ENCODE results near the gene ROBO1. TPM values are rescaled to one million over a fixed set of nuclear protein-coding genes. Genes with fewer than 3 reads are reported as not detected.

Gene ROBO1
- polyA plus RNA-seq, 1 donor (not counting 4 experiments of a cell fraction or from before 2014, with no cell fraction given) = 27.1 TPM

- dilution Hi-C loops (cut with MboI; ENCODE audit: extremely low pct_ligation_motif_present, low sequenced_read_pairs) = no loop called here
- H3K9me1 ChIP-seq (ENCODE audit: control insufficient read depth, extremely low read depth, insufficient read depth, low read length) = no peaks in the 10 kb centered on the region
- FAIRE-seq (no peak), DNase-seq (ENCODE audit: low read depth, low spot score) (no peak)
- peaks cover 27% of the 10 kb centered on the region for H3K79me2 ChIP-seq (ENCODE audit: control insufficient read depth, insufficient read depth, low read length)
- H3K36me3 ChIP-seq (ENCODE audit: control insufficient read depth in 2 of 2, extremely low read depth in 1 of 2, insufficient read depth in 2 of 2, low read length in 2 of 2) = no peaks in the 10 kb centered on the region
- H3K27me3 ChIP-seq (ENCODE audit: control insufficient read depth, extremely low read depth, insufficient read depth, low read length) = no peaks in the 10 kb centered on the region
- no peak overlapping the region for H3K27ac ChIP-seq (ENCODE audit: control insufficient read depth, insufficient read depth, low read length)
- no peaks in the 10 kb centered on the region for H4K20me1 ChIP-seq (ENCODE audit: control insufficient read depth, extremely low read depth, insufficient read depth, low read length)
- no peak overlapping the region for H2AFZ ChIP-seq (ENCODE audit: control insufficient read depth, low read length)
- no peak overlapping the region for H3K4me3 ChIP-seq (ENCODE audit: control insufficient read depth in 2 of 3, extremely low read depth in 1 of 3, insufficient read depth in 2 of 3, low read depth in 1 of 3, low read length in 3 of 3)
- H3K4me1 ChIP-seq (ENCODE audit: control insufficient read depth, extremely low read depth, insufficient read depth, low read length) = peaks cover 3% of the 10 kb centered on the region
- H3K9ac ChIP-seq (ENCODE audit: control insufficient read depth, extremely low read depth, insufficient read depth, low read length) = no peak overlapping the region
- TF ChIP-seq CTCF (optimal IDR thresholded peaks at IDR 0.05 in 1 of 3, IDR thresholded peaks at IDR 0.05 in 1 of 3, conservative IDR thresholded peaks at IDR 0.05 in 1 of 3; ENCODE audit: extremely low read depth in 1 of 3, insufficient read depth in 2 of 3, low read length in 3 of 3) (no peak), EZH2 (IDR thresholded peaks at IDR 0.05; ENCODE audit: low read length) (no peak)
- peaks cover 6% of the 10 kb centered on the region for H3K9me3 ChIP-seq (ENCODE audit: control insufficient read depth, low read depth, low read length)
- no peak overlapping the region for H3K4me2 ChIP-seq (ENCODE audit: control insufficient read depth, extremely low read depth, insufficient read depth, low read depth, low read length)
Measured at GRCh38 chr3:78992830-78993229, 775.0 kb downstream of the ROBO1 start.

GRCh38 chr3:78992400-78992799 is 775.4 kb downstream of the ROBO1 start:
- no peak overlapping the region for H3K4me3 ChIP-seq (ENCODE audit: control insufficient read depth in 2 of 3, extremely low read depth in 1 of 3, insufficient read depth in 2 of 3, low read depth in 1 of 3, low read length in 3 of 3)
- peaks cover 3% of the 10 kb centered on the region for H3K4me1 ChIP-seq (ENCODE audit: control insufficient read depth, extremely low read depth, insufficient read depth, low read length)
- no peaks in the 10 kb centered on the region for H3K27me3 ChIP-seq (ENCODE audit: control insufficient read depth, extremely low read depth, insufficient read depth, low read length)
- no peaks in the 10 kb centered on the region for H3K9me1 ChIP-seq (ENCODE audit: control insufficient read depth, extremely low read depth, insufficient read depth, low read length)
- H3K9ac ChIP-seq (ENCODE audit: control insufficient read depth, extremely low read depth, insufficient read depth, low read length) = no peak overlapping the region
- DNase-seq (ENCODE audit: low read depth, low spot score) (no peak), FAIRE-seq (no peak)
- H2AFZ ChIP-seq (ENCODE audit: control insufficient read depth, low read length) = no peak overlapping the region
- dilution Hi-C loops (cut with MboI; ENCODE audit: extremely low pct_ligation_motif_present, low sequenced_read_pairs) = no loop called here
- peaks cover 25% of the 10 kb centered on the region for H3K79me2 ChIP-seq (ENCODE audit: control insufficient read depth, insufficient read depth, low read length)
- no peak for TF ChIP-seq EZH2 (IDR thresholded peaks at IDR 0.05; ENCODE audit: low read length)
- H3K9me3 ChIP-seq (ENCODE audit: control insufficient read depth, low read depth, low read length) = peaks cover 6% of the 10 kb centered on the region
- no peak overlapping the region for H3K27ac ChIP-seq (ENCODE audit: control insufficient read depth, insufficient read depth, low read length)
- no peak overlapping the region for H3K4me2 ChIP-seq (ENCODE audit: control insufficient read depth, extremely low read depth, insufficient read depth, low read depth, low read length)
- no peaks in the 10 kb centered on the region for H3K36me3 ChIP-seq (ENCODE audit: control insufficient read depth in 2 of 2, extremely low read depth in 1 of 2, insufficient read depth in 2 of 2, low read length in 2 of 2)
- H4K20me1 ChIP-seq (ENCODE audit: control insufficient read depth, extremely low read depth, insufficient read depth, low read length) = no peaks in the 10 kb centered on the region

- H3K4me3 ChIP-seq (ENCODE audit: control insufficient read depth in 2 of 3, extremely low read depth in 1 of 3, insufficient read depth in 2 of 3, low read depth in 1 of 3, low read length in 3 of 3) = no peak overlapping the region
- H2AFZ ChIP-seq (ENCODE audit: control insufficient read depth, low read length) = no peak overlapping the region
- H3K27me3 ChIP-seq (ENCODE audit: control insufficient read depth, extremely low read depth, insufficient read depth, low read length) = no peaks in the 10 kb centered on the region
- FAIRE-seq = no peak
- H3K4me2 ChIP-seq (ENCODE audit: control insufficient read depth, extremely low read depth, insufficient read depth, low read depth, low read length) = no peak overlapping the region
- H3K4me1 ChIP-seq (ENCODE audit: control insufficient read depth, extremely low read depth, insufficient read depth, low read length) = peaks cover 3% of the 10 kb centered on the region
- H3K9ac ChIP-seq (ENCODE audit: control insufficient read depth, extremely low read depth, insufficient read depth, low read length) = no peak overlapping the region
- H3K36me3 ChIP-seq (ENCODE audit: control insufficient read depth in 2 of 2, extremely low read depth in 1 of 2, insufficient read depth in 2 of 2, low read length in 2 of 2) = no peaks in the 10 kb centered on the region
- TF ChIP-seq CTCF (optimal IDR thresholded peaks at IDR 0.05 in 1 of 3, IDR thresholded peaks at IDR 0.05 in 1 of 3, conservative IDR thresholded peaks at IDR 0.05 in 1 of 3; ENCODE audit: extremely low read depth in 1 of 3, insufficient read depth in 2 of 3, low read length in 3 of 3) (no peak), EZH2 (IDR thresholded peaks at IDR 0.05; ENCODE audit: low read length) (no peak)
- peaks cover 6% of the 10 kb centered on the region for H3K9me3 ChIP-seq (ENCODE audit: control insufficient read depth, low read depth, low read length)
- H3K27ac ChIP-seq (ENCODE audit: control insufficient read depth, insufficient read depth, low read length) = no peak overlapping the region
- peaks cover 22% of the 10 kb centered on the region for H3K79me2 ChIP-seq (ENCODE audit: control insufficient read depth, insufficient read depth, low read length)
- DNase-seq (ENCODE audit: low read depth, low spot score) = no peak
- no peaks in the 10 kb centered on the region for H3K9me1 ChIP-seq (ENCODE audit: control insufficient read depth, extremely low read depth, insufficient read depth, low read length)
- no peaks in the 10 kb centered on the region for H4K20me1 ChIP-seq (ENCODE audit: control insufficient read depth, extremely low read depth, insufficient read depth, low read length)
- dilution Hi-C loops (cut with MboI; ENCODE audit: extremely low pct_ligation_motif_present, low sequenced_read_pairs) = no loop called here
Measured at GRCh38 chr3:78991656-78992055, 776.1 kb downstream of the ROBO1 start.
